ENCODE data around the gene PTPN3.
"Not testable (repeated sequence)": the region's sequence is repeated elsewhere in the genome, so short reads cannot be mapped to it uniquely, and the experiment has no call there.

Gene PTPN3, protein sequence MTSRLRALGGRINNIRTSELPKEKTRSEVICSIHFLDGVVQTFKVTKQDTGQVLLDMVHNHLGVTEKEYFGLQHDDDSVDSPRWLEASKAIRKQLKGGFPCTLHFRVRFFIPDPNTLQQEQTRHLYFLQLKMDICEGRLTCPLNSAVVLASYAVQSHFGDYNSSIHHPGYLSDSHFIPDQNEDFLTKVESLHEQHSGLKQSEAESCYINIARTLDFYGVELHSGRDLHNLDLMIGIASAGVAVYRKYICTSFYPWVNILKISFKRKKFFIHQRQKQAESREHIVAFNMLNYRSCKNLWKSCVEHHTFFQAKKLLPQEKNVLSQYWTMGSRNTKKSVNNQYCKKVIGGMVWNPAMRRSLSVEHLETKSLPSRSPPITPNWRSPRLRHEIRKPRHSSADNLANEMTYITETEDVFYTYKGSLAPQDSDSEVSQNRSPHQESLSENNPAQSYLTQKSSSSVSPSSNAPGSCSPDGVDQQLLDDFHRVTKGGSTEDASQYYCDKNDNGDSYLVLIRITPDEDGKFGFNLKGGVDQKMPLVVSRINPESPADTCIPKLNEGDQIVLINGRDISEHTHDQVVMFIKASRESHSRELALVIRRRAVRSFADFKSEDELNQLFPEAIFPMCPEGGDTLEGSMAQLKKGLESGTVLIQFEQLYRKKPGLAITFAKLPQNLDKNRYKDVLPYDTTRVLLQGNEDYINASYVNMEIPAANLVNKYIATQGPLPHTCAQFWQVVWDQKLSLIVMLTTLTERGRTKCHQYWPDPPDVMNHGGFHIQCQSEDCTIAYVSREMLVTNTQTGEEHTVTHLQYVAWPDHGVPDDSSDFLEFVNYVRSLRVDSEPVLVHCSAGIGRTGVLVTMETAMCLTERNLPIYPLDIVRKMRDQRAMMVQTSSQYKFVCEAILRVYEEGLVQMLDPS

DNA sequence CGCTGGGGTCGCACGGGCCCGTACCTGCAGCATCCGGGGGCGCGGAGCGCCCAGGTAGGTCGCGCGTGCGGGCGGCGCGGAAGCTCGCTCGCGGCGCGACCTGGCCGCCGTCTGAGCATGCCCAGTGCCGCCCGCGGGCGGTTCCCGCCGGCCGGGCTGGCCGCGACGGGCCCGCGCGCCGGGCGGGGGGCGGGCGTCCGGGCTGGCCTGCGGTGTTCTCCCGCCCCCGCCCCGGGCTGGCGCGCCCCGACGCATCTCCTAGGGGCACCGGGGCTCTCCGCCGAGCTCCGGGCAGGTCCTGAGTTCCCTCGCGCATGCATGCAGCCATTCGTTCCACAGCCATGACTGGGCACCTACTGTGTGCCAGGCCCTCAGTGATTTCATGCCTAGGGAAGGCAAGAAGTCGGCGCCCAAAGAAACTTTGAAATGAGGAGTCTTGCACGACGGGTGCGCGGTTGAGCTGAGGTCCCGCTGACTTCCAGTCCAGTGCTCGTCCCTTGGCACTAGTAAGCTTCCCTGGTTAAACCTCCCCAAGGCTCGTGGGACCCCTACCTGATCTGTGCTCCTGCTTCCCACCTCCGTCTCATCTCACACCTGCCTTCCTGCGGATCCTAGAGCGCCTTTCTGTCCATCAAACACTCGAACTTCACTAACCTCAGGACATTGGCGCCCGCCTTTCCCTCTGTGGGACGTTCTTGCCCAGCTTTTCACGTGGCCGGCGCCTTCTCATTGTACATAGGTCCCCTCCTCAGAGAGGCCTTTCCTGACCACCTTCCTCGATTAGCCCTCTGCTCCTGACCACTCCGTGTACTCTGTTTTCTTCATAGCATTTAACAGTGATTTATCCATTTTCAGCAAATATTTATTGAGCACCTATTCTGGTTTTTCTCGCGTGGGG lies at the start of gene PTPN3:
PTPN3 (minus strand) TSS at position 113 of the 898 bp plus-strand sequence. CDS start 34,873 bp downstream, outside the sequence.
- DNase-seq = no peak

DNA sequence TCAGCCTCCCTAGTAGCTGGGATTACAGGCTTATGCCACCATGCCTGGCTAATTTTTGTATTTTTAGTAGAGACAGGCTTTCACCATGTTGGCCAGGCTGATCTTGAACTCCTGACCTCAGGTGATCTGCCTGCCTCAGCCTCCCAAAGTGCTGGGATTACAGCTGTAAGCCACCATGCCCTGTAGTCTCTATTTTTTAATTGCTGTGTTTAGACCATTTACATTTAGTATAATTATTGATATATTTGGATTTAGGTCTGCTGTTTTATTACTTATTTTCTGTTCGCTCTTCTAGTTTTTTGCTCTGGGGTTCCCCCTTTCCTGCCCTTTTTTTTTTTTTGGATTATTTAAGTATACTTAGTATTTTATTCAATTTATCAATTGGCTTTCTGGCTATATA lies 46.8 kb upstream of the PTPN3 start:
- not testable (repeated sequence) for DNase-seq

DNA sequence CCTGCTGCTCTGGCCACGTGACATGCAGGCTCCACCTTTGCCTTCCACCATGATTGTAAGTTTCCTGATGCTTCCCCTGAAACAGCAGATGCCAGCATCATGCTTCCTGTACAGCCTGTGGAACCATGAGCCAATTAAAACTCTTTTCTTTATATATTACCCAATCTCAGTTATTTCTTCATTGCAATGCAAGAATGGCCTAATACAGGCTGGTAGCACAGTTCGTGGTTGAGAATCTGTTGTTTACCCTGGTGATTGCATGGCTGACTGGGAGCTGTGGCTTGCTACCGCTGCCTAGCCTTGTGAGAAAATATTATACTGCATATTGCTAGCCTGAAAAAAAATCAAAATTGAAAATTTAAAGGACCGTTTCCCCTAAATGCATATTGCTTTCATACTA lies 44.8 kb upstream of the PTPN3 start:
- DNase-seq = no peak

DNA sequence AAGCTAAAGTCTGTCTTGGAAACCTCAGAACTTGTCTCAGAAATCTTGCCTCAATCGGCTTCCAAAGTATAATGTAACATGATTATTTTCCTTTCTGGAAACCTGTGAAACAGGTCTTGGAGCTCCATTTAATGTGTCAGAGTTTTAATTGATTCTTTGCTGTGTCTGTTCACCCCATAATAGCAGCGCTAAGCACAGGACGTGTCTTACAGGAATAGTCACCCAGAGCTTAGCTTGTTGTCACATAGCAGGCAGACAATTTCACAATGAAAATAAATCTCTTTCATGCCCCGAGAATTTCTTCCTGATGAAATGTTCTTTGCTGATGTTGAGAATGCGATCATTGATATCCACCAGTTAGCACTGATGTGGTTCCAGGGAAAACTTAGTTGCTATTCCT lies 40.2 kb upstream of the PTPN3 start:
- no peak for DNase-seq

DNA sequence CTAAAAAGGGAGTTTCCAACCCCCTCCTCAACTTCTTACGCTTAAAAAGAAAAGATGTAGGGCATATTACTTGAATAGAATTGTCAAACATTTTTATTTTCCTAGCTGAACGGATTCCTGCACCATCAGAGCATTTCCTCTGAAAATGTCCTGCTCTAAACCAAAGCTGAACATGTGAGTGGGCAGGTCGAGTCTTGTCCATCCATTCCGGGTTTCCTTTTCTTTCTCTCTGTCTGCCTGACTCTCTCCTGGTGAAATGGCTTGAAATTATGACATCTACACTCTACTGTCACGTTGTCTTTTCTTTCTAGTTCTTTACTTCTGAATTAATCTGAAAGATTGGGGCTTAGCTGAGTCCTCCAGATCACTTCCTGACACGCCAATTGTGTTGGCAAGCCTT lies 39.2 kb upstream of the PTPN3 start:
- no peak for DNase-seq

DNA sequence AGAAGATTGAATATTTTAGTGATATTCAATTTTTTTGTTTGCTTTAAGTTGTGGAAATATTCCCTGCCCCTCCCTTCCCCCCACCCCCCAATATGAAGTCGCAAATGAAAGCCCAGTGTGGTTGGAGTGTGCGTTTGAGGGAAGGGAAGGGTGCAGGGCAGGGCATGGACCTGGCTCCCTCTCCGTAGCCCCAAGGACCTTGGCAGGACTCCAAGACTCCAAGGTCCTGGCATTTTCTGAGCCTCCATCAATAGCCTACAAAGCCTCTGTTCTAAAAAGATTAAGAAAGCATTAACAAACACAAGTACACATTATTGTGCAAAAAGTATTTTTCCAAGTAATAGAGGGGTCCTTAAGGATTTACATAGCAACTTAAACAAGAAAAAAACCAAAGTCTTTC lies 38.8 kb upstream of the PTPN3 start:
- no peak for DNase-seq

DNA sequence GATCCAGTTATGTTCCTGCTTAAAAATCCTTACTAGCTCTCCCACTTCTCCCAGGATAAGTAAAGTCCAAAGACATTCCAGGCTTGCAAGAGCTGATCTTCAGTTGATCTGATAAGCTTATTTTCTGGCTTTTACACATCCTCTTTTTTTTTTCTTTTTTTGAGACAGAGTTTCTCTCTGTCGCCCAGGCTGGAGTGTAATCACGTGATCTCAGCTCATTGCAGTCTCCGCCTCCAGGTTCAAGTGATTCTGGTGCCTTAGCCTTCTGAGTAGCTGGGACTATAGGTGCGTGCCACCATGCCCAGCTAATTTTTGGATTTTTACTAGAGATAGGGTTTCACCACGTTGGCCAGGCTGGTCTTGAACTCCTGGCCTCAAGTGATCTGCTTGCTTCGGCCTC lies 37.3 kb upstream of the PTPN3 start:
- no peak for DNase-seq

DNA sequence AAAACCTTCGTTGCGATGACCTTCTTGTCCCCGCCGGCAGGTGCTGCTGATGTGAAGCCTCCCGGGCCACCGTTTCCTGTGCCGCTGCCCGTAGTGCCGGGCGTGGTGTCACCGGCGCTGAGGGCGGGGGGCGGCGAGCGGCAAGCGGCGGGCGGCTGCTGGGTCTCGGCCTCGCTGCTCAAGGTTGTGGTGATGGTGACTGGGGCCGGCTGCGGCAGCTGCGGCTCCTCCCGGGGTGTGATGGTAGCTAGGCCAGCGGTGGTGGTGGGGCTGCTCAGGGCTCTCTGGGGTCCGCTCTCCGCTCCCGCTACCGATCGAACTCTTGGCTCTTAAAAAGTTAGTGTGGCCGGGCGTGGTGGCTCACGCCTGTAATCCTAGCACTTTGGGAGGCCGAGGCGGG lies 36.0 kb upstream of the PTPN3 start:
- no peak for DNase-seq

DNA sequence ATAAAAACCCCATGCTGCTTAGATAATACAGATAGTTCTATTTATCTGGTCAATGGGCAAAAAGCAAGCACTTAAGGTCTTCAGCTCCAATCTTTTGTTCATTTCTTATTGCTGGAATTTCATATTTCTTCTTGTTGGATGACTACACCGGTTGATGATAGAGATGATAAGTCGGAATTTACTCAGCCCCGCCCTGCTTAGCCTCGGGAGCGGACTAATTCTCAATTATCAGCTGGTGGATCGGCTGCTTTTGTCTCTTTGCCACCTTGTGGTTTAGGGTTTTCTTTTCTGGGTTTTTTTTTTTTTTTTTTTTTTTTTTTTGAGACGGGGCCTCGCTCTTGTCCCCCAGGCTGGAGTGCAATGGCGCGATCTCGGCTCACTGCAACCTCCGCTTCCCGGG lies 34.5 kb upstream of the PTPN3 start:
- not testable (repeated sequence) for DNase-seq

DNA sequence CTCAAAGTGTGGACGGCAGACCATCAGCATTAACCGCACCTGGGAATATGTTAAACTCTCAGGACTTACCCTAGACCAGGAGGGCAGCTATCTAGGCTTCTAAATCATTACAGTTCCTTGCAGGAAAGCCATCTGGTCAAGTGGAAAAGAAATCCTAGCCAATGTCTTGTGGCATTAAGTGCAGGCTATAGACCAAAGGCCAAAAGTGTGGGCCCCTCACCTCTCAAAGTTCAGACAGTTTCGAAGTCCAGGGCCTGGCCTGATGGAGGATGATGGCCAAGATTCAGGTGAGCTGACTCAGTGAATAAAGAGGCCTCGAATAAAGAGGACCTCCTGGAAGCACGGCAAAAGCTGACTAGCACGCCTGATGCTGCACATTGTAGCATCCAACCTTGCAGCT lies 24.0 kb upstream of the PTPN3 start:
- no peak for DNase-seq

DNA sequence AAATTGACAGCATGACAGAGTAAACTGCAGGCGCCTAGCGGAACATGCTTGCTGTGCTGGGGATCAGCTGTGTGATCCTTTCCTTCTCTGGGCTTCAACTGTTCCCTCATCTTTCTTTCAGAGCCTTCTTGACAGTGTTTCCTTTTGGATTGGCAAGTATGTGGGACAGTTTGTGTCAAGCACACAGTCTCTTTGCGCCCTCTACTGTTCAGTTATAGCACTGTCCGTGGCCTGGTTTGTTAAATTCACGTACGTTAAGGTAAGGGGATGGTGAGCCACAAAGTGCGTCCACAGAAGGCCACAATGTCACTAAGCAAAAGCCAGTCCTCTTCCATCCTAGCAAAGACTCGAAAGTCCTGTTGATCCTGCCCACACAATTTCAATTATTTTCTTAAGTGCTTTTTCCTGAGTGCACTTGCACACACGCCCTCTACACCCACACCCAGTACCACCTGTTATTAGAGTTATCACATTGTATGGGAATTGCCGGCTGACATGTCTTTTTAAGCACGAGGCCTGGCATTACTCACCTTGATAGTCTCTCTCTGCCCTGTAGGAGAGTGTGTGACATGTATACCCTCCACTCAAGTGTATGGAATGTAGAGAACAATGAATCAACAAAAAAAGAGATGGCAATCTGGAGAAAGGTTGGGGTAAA lies 22.5 kb upstream of the PTPN3 start:
- DNase-seq = no peak

DNA sequence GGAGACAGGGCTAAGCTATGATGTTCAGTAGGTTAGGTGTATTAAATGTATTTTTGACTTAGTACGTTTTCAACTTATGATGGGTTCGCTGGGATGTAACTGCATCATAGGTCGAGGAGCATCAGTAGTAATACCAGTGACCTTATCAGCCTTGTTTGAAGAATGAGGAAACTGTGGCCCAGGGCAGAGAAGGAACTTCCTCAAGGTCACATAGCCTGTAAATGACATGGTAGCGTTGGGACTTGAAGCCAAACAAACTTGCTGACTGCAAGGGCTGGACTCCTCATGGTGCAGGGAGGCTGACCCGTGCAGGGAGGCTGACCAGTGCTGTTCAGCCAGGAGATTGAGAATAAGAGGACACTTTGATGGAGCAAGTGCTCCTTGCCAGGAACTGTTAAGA lies 21.3 kb upstream of the PTPN3 start:
- no peak for DNase-seq

DNA sequence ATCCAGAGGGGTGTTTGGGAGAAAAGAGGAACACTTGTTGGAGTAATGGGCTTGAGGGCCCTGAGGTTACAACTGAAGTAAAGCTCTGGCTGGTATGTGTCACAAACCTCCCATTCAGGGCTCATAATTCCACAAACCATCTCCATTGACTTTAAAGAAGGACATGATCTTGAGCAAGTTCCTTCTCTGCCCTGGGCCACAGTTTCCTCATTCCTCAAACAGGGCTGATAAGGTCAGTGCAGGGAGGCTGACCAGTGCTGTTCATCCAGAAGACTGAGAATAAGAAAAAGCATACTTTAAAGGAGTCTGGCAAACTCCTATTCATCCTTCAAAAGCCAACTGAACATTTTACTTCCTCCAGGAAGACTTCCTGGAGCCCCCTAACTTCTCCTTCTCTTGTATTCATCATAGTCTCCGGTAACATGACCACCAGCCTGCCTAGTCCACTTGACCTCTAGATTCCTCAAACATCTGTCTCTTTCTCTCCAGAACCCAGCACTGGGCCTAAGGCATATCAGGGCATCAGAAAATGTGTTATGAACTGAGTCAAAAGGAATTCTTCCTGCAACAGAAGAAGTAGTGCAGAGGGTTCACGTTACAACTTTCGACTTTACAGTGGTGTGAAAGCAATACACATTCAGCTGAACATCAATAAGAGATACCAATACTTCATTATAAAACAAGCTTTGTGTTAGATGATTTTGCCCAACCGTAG lies 20.7 kb upstream of the PTPN3 start:
- no peak for DNase-seq

DNA sequence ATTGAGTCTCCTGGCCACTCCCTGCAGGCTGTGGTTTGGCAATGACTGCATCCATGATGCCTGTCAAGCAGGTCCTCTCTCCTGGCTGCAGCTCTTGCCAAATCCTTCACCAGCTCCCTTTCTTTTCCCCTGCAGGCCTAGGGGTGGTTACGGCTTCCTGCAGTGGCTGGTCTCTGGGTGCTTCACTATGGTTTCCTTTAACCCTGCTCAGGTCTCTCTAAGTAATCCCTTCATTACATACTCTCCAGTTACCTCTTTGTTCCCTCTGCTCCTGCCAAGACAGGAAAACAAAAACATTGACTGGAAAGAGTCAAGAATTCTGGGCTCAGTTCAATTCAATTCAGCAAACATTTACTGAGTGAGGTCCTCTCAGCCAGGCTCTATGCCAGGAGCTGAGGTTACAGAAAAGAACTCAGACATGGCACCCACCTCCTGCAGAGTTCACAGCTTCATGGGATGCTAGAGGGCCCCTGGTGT lies 19.8 kb upstream of the PTPN3 start:
- no peak for DNase-seq

DNA sequence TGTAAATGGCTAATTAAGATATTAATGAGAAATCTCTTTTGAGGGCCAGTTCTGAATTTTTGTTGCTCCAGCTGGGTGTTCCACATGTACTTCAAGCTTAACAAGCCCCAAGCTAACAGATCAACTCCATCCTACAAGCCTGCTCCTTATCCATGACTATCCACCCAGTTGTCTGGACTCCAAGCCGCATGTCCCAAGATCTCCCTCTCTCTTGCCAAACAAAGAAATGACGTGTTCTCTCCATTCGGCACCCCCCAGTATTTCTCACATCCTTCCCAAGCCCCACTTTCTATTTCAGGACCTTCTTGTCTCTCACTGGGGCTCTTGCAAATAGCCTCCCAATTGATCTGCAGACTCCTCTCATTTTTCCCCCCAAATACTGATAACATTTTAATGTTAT lies 15.8 kb upstream of the PTPN3 start:
- no peak for DNase-seq

DNA sequence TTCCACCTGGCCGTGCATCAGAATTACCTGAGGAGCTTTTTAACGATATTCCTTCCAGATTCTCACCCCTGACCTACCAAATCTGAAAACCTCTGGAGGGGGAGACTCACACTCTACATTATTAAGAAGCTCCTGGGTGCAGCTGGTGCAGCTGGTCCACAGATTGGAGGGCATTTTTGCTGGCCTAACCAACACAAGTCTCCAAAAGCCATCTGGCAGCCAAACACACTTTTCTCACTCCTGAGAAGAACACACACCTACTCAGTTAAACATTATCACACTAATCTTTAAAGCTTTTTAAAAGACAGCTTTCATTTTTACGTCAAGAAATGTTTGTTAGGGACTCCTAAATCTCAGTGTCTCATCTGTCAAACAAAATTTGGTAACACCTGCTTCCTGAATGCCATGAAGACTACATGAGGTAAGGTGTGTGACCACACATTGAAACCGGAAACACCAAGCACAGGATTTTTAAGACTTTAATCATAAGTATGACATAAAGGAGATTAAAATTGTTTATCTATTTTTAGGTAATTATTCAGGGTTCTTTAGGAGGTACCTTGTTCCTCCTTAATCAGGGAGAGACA lies 14.2 kb upstream of the PTPN3 start:
- DNase-seq = no peak

DNA sequence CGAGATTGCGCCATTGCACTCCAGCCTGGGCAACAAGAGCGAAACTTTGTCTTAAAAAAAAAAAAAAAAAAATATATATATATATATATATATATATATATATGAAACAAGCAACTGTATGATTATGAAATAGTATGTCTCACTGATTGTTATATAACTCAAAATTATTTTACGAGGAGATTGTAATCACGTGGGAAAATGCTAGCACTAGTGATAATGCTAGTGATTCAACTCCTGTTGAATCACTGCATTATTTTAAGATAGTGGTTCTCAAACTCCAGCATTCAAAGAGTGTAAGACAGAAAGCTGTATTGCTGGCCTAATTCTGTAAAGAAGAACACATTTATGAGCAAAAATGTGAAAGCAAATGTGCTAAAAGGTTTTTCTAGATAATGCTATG lies 12.4 kb upstream of the PTPN3 start:
- no peak for DNase-seq

DNA sequence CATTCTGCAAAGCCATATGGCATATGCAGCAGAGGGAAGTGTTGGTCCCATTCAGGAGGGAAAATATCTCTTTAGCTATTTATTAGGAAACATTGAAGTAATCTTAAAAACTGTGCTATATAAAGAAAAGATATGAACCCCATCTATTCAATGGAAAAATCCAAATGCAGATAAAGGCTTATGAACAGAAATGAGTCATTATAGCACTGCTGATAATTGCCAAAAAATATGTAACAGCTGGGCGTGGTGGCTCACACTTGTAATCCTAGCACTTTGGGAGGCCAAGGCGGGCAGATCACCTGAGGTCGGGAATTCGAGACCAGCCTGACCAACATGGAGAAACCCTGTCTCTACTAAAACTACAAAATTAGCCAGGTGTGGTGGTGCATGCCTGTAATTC lies 11.9 kb upstream of the PTPN3 start:
- DNase-seq = not testable (repeated sequence)

DNA sequence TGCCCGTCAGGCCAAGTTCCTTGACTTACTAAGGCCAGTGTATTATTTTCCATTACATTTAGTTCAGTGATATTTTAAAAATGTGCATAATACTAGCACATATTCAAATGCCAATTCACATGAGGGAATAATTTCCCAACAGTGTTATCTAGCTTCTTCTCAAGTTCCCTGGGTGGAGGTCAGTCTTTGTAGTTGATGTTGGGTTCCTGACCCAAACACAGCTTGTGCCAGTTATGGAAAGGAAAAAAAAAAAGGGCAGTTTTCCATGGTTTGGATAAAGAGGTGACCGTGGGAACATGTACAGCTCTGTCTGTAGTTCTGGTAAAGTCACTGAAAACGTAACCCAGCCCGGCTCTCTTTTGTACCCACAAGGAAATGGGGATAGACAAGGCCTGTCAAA lies 11.5 kb upstream of the PTPN3 start:
- DNase-seq = no peak

DNA sequence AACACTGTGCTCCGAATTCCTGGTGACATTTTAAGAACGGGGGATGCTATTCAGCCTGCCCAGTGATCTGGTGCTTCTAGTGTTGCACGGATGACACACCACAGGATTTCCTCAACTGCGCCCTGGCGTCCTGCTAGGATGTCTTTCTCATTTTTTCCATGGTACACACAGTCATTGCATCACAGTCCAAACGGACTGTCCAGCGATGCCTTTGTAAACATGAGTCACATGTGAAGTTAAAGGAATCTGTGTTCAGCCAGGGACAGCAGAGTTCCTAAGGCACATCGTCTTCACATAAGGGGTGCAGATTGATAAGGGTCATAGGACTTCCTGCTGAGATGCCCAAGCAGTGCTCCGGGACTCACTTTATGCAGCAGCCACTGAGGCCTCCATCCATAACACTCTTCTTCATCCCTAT lies 9.3 kb upstream of the PTPN3 start:
- DNase-seq = no peak

DNA sequence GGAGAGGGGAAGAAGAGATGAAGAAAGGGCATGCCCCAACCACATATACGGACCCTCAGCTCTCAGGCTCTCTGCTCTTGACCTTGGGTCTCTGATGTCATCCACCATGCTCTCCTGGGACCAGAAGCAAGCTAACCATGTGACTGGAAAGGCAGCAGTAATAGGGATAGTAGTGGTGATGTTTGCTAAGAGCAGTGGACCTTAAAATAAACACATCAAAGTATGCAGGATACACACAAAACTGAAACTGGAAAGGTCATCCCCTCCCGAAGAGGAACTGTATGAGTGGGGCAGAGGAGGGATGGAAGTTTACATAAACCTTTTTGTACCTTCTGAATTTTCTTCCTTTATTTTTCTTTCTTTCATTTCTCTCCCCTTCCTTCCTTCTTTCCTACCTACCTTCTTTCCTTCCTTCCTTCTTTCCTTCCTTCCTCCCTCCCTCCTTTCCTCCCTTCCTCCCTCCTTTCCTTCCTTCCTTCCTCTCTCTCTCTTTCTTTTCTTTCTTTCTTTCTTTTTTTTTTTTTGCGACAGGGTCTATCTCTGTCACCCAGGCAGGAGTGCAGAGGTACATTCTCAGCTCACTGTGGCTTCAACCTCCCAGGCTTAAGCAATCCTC lies 8.1 kb upstream of the PTPN3 start:
- DNase-seq = no peak

All from stimulated activated naive CD4-positive, alpha-beta T cell treated with Interleukin-2 at 50 U/mL for 16 hours (primary cell).